Activated CD4-positive, alpha-beta T cell treated with anti-CD3 and anti-CD28 coated beads, Interleukin-2, Interleukin-4, amounts not matched to agents 100 ng/mL and 50 ng/mL, durations not matched to agents 16 hours and 8 hours (primary cell): Measurements from ENCODE around the gene SLC31A2.

Source experiments
- DNase-seq: peaks from one replicate; pipeline ENCODE4 v3.0.0-alpha.2; 2020; ENCODE audit warnings: low spot score

The SLC31A2 gene

GRCh38 chr9:113186137-113186755, 35.4 kb downstream of the SLC31A2 start:
- no peak for DNase-seq

- no peak for DNase-seq
Observed at GRCh38 chr9:113187929-113188595, 37.3 kb downstream of the SLC31A2 start.

- no peak for DNase-seq
Observed at GRCh38 chr9:113192455-113192854, 41.6 kb downstream of the SLC31A2 start.

GRCh38 chr9:113199683-113200329, 49.0 kb downstream of the SLC31A2 start:
- DNase-seq: no peak

- DNase-seq: no peak
Observed at GRCh38 chr9:113205432-113205831, 54.6 kb downstream of the SLC31A2 start.

GRCh38 chr9:113205861-113206260, 55.1 kb downstream of the SLC31A2 start:
- no peak for DNase-seq

GRCh38 chr9:113210815-113211214, 60.0 kb downstream of the SLC31A2 start:
- DNase-seq: no peak
